SK-N-SH (cell line): ENCODE data around the gene BRAT1.

Source experiments
- CTCF ChIP-seq: fragments of 200-600 bp; sonication (generic); IDR thresholded peaks from 2 replicates; pipeline ENCODE4 v1.6.1; 2017; ENCODE audit warnings: antibody characterized with exemption, mild to moderate bottlenecking, moderate library complexity
- ELF1 ChIP-seq: IDR thresholded peaks from 2 replicates; pipeline ENCODE4 v1.4.0; 2012
- EP300 ChIP-seq, 2 experiments: IDR thresholded peaks; 2 replicates each; pipeline versions ENCODE4 v1.4.0 to v1.6.1; 2012; ENCODE audit warnings: borderline replicate concordance in 1 of 2, low read depth in 1 of 2, low read length in 1 of 2
- GATA2 ChIP-seq: sonication (generic); formaldehyde crosslinking; IDR thresholded peaks from 2 replicates; pipeline ENCODE4 v1.5.0; 2020; ENCODE audit warnings: mild to moderate bottlenecking, missing genetic modification reagents
- JUND ChIP-seq: IDR thresholded peaks from 2 replicates; pipeline ENCODE4 v1.4.0; 2012
- MAX ChIP-seq: IDR thresholded peaks from 2 replicates; pipeline ENCODE4 v1.4.0; 2012; ENCODE audit warnings: low read depth
- MXI1 ChIP-seq: IDR thresholded peaks from 2 replicates; pipeline ENCODE4 v1.6.1; 2012; ENCODE audit warnings: mild to moderate bottlenecking, low read depth, low read length, improper control_type of control experiment
- POLR2AphosphoS5 ChIP-seq: IDR thresholded peaks from 2 replicates; pipeline ENCODE4 v1.6.1; 2012; ENCODE audit warnings: low read depth, low read length
- RFX5 ChIP-seq: IDR thresholded peaks from 2 replicates; pipeline ENCODE4 v1.6.1; 2012; ENCODE audit warnings: mild to moderate bottlenecking, improper control_type of control experiment, low read length
- SIN3A ChIP-seq: IDR thresholded peaks from 2 replicates; pipeline ENCODE4 v1.6.1; 2012; ENCODE audit warnings: low read depth, mild to moderate bottlenecking, low read length, moderate library complexity, borderline replicate concordance
- TF ChIP-seq, protein P1 (sequence below): fragments of 150-350 bp; IDR thresholded peaks from 2 replicates; pipeline ENCODE4 v1.6.1; 2017; ENCODE audit warnings: antibody characterized with exemption, low read length, low read depth, borderline replicate concordance
- TF ChIP-seq, protein P2 (sequence below): IDR thresholded peaks from 2 replicates; pipeline ENCODE4 v1.4.0; 2012; ENCODE audit warnings: low read depth, borderline replicate concordance

GRCh38 chr7:2488272-2488645 lies 67.1 kb downstream of the BRAT1 start:
- TF ChIP-seq CTCF: no peak
- no peak for TF ChIP-seq ELF1
- no peak for TF ChIP-seq EP300 (IDR thresholded peaks at IDR 0.05; ENCODE audit: borderline replicate concordance in 1 of 2, low read depth in 1 of 2, low read length in 1 of 2)
- TF ChIP-seq, protein P1, sequence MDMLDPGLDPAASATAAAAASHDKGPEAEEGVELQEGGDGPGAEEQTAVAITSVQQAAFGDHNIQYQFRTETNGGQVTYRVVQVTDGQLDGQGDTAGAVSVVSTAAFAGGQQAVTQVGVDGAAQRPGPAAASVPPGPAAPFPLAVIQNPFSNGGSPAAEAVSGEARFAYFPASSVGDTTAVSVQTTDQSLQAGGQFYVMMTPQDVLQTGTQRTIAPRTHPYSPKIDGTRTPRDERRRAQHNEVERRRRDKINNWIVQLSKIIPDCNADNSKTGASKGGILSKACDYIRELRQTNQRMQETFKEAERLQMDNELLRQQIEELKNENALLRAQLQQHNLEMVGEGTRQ: no peak
- TF ChIP-seq MAX: no peak
- TF ChIP-seq RFX5: no peak
- TF ChIP-seq SIN3A: no peak
- TF ChIP-seq, protein P2, sequence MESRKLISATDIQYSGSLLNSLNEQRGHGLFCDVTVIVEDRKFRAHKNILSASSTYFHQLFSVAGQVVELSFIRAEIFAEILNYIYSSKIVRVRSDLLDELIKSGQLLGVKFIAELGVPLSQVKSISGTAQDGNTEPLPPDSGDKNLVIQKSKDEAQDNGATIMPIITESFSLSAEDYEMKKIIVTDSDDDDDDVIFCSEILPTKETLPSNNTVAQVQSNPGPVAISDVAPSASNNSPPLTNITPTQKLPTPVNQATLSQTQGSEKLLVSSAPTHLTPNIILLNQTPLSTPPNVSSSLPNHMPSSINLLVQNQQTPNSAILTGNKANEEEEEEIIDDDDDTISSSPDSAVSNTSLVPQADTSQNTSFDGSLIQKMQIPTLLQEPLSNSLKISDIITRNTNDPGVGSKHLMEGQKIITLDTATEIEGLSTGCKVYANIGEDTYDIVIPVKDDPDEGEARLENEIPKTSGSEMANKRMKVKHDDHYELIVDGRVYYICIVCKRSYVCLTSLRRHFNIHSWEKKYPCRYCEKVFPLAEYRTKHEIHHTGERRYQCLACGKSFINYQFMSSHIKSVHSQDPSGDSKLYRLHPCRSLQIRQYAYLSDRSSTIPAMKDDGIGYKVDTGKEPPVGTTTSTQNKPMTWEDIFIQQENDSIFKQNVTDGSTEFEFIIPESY: no peak
- TF ChIP-seq POLR2AphosphoS5: no peak
- TF ChIP-seq GATA2 (CRISPR knock-in tag): no peak
- no peak for TF ChIP-seq JUND
- no peak for TF ChIP-seq MXI1
